Astrocyte of the spinal cord (primary cell): Measurements from ENCODE around the gene PI4K2A.
A peak's percentile ranks its signal among the peaks of the same experiment; 100 is the strongest.

Source experiments
- DNase-seq: peaks from one replicate; pipeline ENCODE4 v3.0.0; 2011; ENCODE audit warnings: low read depth, low spot score
- H3K4me3 ChIP-seq: 2 replicates; pipeline ENCODE4 v1.5.1; 2011; ENCODE audit warnings: low read depth, mild to moderate bottlenecking, low read length, moderate library complexity
- CTCF ChIP-seq: IDR thresholded peaks from 2 replicates; pipeline ENCODE4 v1.5.1; 2012; ENCODE audit warnings: low read depth, mild to moderate bottlenecking, low read length, inconsistent platforms
- in situ Hi-C: cut with HindIII; loops from 2 replicates; pipeline ENCODE4 v1.10.0; 2017; ENCODE audit warnings: low sequenced_read_pairs

Gene PI4K2A

GRCh38 chr10:97667463-97667862, 27.0 kb downstream of the PI4K2A start:
- TF ChIP-seq CTCF: no peak
- no peak for DNase-seq
- in situ Hi-C loops: no loop called here
- H3K4me3 ChIP-seq: no peak overlapping the region

GRCh38 chr10:97669571-97669970, 29.1 kb downstream of the PI4K2A start:
- in situ Hi-C loops: no loop called here
- no peak overlapping the region for H3K4me3 ChIP-seq
- TF ChIP-seq CTCF: no peak
- no peak for DNase-seq

GRCh38 chr10:97673736-97674525, 33.5 kb downstream of the PI4K2A start:
- no peak overlapping the region for H3K4me3 ChIP-seq
- peak; percentile 52 for DNase-seq
- in situ Hi-C loops: no loop called here
- no peak for TF ChIP-seq CTCF

- no peak for DNase-seq
- TF ChIP-seq CTCF: no peak
- in situ Hi-C loops: no loop called here
- no peak overlapping the region for H3K4me3 ChIP-seq
Measured at GRCh38 chr10:97675222-97675621, 34.8 kb downstream of the PI4K2A start.

- DNase-seq: peak; percentile 57
- TF ChIP-seq CTCF: peak; percentile 89
- in situ Hi-C loops: no loop called here
- H3K4me3 ChIP-seq: no peak overlapping the region
Measured at GRCh38 chr10:97676770-97677581, 36.5 kb downstream of the PI4K2A start.

GRCh38 chr10:97679594-97679993, 39.1 kb downstream of the PI4K2A start:
- in situ Hi-C loops: no loop called here
- H3K4me3 ChIP-seq: no peak overlapping the region
- TF ChIP-seq CTCF: no peak
- no peak for DNase-seq
